ENCODE data around the gene B3GNT3.
"Not testable (repeated sequence)": the region's sequence is repeated elsewhere in the genome, so short reads cannot be mapped to it uniquely, and the experiment has no call there.

The B3GNT3 gene

DNA sequence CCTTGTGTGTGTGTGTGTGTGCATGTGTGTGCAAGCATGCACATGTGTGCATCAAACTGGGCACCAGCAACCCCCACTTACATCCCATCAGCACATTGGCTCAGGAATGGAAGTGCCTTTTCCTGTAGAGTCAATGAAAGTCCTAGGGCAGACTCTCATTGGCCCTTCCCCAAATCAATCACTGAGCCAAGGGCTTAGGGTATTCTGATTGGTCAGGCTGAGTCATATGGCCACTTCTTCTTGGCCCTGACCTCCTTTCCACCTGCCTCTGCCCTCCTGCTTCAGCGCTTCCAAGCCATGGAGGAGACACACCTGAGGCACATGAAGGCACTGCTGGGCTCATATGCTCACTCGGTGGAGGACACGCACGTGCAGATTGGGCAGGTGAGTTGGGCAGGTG, 22.8 kb upstream of the B3GNT3 start:
- FAIRE-seq: no peak
- DNase-seq (ENCODE audit: insufficient read length): no peak
- TF ChIP-seq POLR2A (IDR thresholded peaks at IDR 0.05; ENCODE audit: low read depth, low read length) (no peak), TAF1 (IDR thresholded peaks at IDR 0.05; ENCODE audit: borderline replicate concordance, low read depth, low read length) (no peak), POLR2AphosphoS5 (IDR thresholded peaks at IDR 0.05; ENCODE audit: low read depth, low read length) (no peak)

DNA sequence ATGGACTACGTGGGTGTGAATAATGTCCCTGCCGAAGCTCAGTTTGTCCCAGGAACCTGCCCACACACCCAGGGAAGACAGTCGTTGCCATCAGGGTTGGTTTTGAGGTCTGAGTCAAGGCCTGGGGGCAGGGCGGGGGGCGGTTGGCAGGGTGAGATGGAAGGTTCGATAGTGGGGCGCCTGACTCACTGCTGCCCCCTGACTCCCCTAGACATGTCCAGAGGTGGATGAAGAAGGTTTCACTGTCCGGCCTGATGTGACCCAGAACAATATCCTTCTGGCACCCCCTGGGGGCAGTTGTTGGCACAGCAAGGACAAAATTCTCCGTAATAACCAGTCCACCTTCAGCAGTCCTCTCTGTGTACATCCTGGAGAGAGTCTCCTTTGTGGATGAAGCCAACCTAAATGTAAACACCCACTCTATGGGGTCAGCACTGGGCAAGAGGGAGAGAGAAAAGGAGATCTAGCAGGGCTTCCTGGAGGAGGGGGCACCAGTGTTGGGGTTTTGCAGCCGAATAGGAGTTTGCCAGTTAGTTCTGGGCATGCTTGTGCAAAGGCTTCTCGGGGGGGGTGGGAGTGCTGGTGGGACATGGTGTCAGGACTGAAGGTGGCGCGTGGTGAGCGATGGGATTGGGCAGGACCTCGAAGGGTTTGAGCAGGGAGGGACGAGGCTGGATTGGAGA, 19.6 kb upstream of the B3GNT3 start:
- FAIRE-seq (no peak), DNase-seq (ENCODE audit: insufficient read length) (no peak)
- TF ChIP-seq POLR2AphosphoS5 (IDR thresholded peaks at IDR 0.05; ENCODE audit: low read depth, low read length): no peak
- TF ChIP-seq POLR2A (IDR thresholded peaks at IDR 0.05; ENCODE audit: low read depth, low read length): no peak
- no peak for TF ChIP-seq TAF1 (IDR thresholded peaks at IDR 0.05; ENCODE audit: borderline replicate concordance, low read depth, low read length)

DNA sequence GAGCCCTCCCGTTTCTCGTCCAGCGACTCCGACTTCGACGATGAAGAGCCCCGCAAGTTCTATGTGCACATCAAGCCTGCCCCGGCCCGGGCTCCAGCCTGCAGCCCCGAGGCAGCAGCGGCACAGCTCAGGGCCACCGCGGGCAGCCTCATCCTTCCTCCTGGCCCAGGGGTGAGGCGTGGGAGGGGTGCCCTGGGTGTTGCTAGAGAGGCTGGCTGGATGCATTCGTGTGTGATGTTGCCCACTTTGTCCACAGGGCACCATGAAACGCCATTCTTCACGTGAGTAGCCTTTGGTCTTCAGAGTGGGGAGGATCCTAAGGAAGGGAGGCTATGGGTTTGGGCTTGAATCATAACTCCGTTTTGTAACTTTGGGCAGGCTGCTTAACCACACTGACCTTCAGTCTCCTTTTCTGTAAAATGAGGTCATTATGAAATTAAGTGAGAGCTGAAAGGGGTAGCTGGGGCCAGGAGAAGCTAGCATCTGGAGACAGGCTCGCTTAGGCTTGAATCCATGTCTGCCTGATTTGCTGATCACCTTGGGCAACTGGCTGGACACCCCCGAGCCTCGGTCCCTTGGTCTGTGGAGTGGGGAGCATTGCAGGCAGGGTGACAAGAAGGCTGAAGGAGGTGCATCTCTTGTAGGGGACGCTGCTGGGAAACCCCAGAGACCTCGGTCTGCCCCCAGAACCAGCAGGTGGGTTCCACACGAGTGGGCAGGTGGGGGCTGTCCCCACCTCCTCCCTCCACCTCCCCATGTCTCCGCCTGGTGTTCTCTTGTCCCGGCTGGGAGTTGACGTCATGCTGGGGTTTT, 18.7 kb upstream of the B3GNT3 start:
- DNase-seq (ENCODE audit: insufficient read length): peak; percentile 79
- FAIRE-seq: peak; percentile 92
- TF ChIP-seq POLR2A (IDR thresholded peaks at IDR 0.05; ENCODE audit: low read depth, low read length): no peak

DNA sequence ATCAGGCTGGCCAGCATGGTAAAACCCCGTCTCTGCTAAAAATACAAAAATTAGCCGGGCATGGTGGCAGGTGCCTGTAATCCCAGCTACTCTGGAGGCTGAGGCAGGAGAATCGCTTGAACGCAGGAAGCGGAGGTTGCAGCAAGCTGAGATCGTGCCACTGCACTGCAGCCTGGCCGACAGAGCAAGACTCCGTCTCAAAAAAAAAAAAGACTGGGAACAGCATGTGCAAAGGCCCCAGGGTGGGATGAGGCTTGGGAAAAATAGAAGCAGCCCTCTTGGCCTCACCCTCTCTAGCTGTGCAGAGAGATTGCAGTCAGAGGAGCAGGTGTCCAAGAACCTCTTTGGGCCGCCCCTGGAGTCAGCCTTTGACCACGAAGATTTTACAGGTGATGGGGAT, 17.1 kb upstream of the B3GNT3 start:
- FAIRE-seq; DNase-seq (ENCODE audit: insufficient read length): not testable (repeated sequence)

DNA sequence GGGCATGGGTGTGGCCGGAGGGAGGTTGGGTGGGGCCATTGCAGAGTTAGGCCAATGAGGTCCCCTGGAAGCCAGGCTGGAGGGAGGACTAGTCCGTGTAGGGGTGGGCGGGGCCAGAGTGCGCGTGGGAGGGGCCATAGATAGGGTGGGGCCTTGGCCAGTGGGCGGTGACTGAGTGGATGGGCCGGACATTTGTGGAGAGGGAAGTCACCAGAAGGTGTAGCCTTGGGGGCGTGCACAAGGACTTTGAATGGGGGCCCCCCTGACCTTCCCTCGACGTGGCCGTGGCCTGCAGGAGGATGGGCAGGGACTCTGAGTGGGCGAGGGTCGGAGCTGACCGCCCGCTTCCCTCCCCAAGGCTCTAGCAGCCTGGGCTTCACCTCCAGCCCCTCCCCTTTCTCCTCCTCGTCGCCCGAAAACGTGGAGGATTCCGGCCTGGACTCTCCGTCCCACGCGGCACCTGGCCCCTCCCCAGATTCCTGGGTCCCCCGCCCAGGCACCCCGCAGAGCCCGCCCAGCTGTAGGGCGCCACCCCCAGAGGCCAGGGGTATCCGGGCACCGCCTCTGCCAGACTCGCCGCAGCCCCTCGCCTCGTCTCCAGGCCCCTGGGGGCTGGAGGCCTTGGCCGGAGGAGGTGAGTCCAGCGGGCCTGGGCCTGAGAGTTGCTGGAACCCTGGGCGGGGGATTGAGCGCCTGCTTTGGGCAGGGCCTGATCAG, 16.5 kb upstream of the B3GNT3 start:
- FAIRE-seq (no peak), DNase-seq (ENCODE audit: insufficient read length) (no peak)
- TF ChIP-seq POLR2AphosphoS5 (IDR thresholded peaks at IDR 0.05; ENCODE audit: low read depth, low read length) (no peak), TAF1 (IDR thresholded peaks at IDR 0.05; ENCODE audit: borderline replicate concordance, low read depth, low read length) (no peak), POLR2A (IDR thresholded peaks at IDR 0.05; ENCODE audit: low read depth, low read length) (no peak)

DNA sequence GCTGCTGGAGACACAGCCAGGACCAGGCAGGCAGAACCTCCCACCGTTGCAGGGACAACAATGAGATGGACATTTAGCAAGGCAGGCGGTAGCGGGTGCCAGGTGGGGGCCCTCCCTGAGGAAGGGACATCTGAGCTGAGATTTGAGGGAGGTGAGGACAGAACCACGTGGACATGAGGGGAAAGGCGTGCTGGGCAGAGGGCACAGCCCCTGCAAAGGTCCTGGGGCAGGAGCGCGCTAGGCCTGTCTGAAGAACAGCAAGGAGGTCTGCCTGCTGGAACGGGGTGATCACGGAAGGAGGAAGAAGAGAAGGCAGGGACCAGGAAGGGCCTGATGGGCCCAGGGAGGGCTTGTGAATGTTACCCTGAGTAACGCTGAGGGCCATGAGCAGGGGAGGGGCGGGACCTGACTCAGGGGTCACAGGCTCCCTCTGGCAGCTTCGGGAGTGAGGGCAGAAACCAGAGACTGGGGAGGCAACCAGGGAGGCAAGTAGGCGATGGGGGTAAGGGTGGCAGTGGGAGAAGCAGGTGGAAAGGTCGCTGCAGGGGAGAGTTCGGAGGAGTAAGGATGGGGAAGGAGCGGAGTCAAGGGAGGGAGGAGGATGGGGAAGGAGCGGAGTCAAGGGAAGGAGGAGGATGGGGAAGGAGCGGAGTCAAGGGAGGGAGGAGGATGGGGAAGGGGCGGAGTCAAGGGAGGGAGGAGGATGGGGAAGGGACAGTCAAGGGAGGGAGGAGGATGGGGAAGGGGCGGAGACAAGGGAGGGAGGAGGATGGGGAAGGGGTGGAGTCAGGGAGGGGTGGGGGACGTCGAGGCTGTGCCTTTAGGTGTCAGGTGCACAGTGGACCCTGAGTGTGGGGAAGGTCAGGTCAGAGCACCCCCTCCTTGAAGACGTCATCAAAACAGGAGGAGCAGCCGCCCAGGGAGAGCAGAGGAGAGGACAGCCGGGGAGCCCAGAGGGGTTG, 15.7 kb upstream of the B3GNT3 start:
- DNase-seq (ENCODE audit: insufficient read length): no peak
- no peak for FAIRE-seq
- TF ChIP-seq TAF1 (IDR thresholded peaks at IDR 0.05; ENCODE audit: borderline replicate concordance, low read depth, low read length): no peak
- no peak for TF ChIP-seq POLR2AphosphoS5 (IDR thresholded peaks at IDR 0.05; ENCODE audit: low read depth, low read length)
- TF ChIP-seq POLR2A (IDR thresholded peaks at IDR 0.05; ENCODE audit: low read depth, low read length): no peak

DNA sequence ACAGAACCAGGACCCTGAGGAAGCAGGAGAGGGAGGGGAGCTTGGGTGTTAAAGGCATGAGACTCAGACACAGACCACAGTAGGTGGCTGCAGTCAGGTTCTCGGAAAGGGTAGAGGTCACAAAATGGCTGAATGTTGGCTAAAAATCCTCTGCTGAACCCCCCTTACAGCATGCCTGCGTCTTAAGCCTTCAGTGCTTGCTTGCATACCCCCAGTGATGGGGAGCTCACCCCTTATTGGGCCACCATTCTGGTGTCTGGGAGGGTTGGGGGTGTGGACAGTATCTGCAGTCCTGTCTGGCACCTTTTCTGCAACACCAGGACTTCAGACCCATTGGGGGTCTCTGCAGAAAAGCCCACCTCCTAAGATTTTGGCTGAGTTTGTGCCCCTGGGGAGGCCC, 14.2 kb upstream of the B3GNT3 start:
- FAIRE-seq (no peak), DNase-seq (ENCODE audit: insufficient read length) (no peak)
- TF ChIP-seq POLR2A (IDR thresholded peaks at IDR 0.05; ENCODE audit: low read depth, low read length) (no peak), TAF1 (IDR thresholded peaks at IDR 0.05; ENCODE audit: borderline replicate concordance, low read depth, low read length) (no peak), POLR2AphosphoS5 (IDR thresholded peaks at IDR 0.05; ENCODE audit: low read depth, low read length) (no peak)

DNA sequence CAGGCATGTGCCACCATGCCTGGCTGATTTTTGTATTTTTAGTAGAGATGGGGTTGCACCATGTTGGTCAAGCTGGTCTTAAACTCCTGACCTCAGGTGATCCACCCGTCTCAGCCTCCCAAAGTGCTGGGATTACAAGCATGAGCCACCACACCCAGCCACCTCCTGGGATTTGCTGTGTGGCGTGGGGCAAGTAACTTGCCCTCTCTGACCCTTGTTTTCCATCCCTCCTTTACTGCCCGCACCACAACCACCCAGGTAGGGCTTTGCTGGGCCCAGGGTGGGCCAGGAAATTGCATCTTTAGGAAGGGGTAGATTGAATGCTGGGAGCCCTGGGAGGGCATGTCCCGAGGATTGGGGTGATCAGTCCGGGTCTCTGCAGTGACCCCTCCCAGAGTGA, 11.2 kb upstream of the B3GNT3 start:
- DNase-seq (ENCODE audit: insufficient read length); FAIRE-seq: not testable (repeated sequence)

DNA sequence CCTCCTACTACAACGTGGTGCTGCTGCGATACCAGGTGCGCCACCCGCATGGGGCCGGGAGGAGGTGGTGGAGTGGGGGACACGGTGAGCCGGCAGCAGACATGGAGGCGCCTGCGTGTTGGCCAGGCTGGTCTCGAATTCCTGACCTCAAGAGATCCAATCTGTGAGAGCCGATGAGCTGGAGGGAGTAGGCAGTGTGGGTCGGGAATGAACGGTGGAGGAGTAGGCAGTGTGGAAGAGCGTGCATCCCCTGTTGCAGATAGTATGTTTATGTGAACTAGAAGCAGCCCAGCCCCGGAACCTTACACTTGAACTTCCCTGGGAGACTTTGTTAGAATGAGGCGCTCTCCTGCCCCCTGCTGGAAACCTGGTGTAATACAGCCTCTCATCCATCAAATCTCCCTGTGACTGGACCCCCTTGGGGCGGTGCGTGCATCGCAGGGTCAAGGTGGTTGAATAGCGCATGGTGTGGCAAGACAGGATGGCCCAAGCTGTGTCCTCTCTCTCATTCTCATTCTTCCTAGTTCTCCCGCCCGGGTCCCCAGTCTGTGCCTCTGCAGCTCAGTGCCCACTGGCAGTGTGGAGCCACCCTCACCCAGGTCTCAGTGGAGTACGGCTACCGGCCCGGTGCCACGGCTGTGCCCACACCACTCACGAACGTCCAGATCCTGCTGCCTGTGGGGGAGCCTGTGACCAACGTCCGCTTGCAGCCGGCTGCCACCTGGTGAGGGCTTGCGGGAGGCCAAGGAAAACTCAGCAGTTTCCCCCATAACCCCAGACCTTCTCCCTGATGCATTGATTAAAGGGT, 10.5 kb upstream of the B3GNT3 start:
- TF ChIP-seq TAF1 (IDR thresholded peaks at IDR 0.05; ENCODE audit: borderline replicate concordance, low read depth, low read length) (no peak), POLR2AphosphoS5 (IDR thresholded peaks at IDR 0.05; ENCODE audit: low read depth, low read length) (no peak), POLR2A (IDR thresholded peaks at IDR 0.05; ENCODE audit: low read depth, low read length) (no peak)
- FAIRE-seq (peak; percentile 87), DNase-seq (ENCODE audit: insufficient read length) (peak; percentile 83)

DNA sequence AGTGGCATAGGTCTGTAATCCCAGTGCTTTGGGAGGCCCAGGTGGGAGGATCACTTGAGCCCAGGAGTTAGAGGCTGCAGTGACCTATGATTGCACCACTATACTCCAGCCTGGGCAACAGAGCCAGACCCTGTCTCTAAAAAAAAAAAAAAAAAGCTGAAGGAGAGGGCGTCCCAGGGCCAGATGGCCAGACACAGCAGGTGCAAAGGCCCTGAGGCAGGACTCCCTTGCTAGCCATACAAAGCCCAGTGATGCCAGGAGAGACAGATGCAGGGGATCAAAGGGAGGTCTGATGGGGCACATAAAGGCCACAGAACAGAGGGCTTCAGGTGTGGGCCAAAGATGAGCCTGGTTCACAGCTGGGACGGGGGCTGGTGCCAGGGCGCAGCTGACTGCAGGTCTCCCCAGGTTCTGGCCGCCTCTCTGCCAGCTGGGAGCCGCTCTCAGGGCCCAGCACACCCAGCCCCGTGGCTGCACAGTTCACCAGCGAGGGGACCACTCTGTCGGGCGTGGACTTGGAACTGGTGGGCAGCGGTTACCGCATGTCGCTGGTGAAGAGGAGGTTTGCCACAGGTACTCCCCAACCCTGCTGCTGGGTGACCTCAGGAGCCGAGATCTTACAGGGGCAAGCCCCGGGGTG, 7.5 kb upstream of the B3GNT3 start:
- FAIRE-seq (no peak), DNase-seq (ENCODE audit: insufficient read length) (no peak)
- TF ChIP-seq POLR2A (IDR thresholded peaks at IDR 0.05; ENCODE audit: low read depth, low read length): no peak
- no peak for TF ChIP-seq TAF1 (IDR thresholded peaks at IDR 0.05; ENCODE audit: borderline replicate concordance, low read depth, low read length)
- no peak for TF ChIP-seq POLR2AphosphoS5 (IDR thresholded peaks at IDR 0.05; ENCODE audit: low read depth, low read length)
